HG02970 (cell line): ENCODE measurements around the gene MYD88.

Experiments
- ATAC-seq: cut with Tn5 transposase; IDR thresholded peaks from one replicate; pipeline ENCODE4 v1.9.1; 2021; ENCODE audit warnings: mild to moderate bottlenecking, moderate library complexity, moderate number of reproducible peaks; ENCODE audit not compliant: unreplicated experiment, low FRiP score

The MYD88 gene

GRCh38 chr3:38138349-38139190 lies at the start of gene MYD88:
MYD88 (plus strand) TSS chr3:38138661; CDS start chr3:38138701, 40 bp downstream.
- ATAC-seq = no peak

- ATAC-seq = no peak
These were observed 49.3 kb upstream of the MYD88 start for GRCh38 chr3:38089163-38089562.

GRCh38 chr3:38090453-38090852 lies 48.0 kb upstream of the MYD88 start:
- ATAC-seq = no peak

GRCh38 chr3:38094999-38095398 lies 43.5 kb upstream of the MYD88 start:
- ATAC-seq = no peak

- ATAC-seq = no peak
These were observed 42.6 kb upstream of the MYD88 start for GRCh38 chr3:38095669-38096483.

GRCh38 chr3:38097446-38098375 lies 40.8 kb upstream of the MYD88 start:
- ATAC-seq = no peak

- no peak for ATAC-seq
These were observed 40.1 kb upstream of the MYD88 start for GRCh38 chr3:38098376-38098723.

GRCh38 chr3:38099518-38099917 lies 38.9 kb upstream of the MYD88 start:
- ATAC-seq = no peak

- ATAC-seq = no peak
These were observed 38.0 kb upstream of the MYD88 start for GRCh38 chr3:38100498-38100897.

- no peak for ATAC-seq
These were observed 36.5 kb upstream of the MYD88 start for GRCh38 chr3:38101811-38102443.

- ATAC-seq = no peak
These were observed 36.0 kb upstream of the MYD88 start for GRCh38 chr3:38102444-38102814.

- ATAC-seq = no peak
These were observed 32.9 kb upstream of the MYD88 start for GRCh38 chr3:38105525-38105924.

- no peak for ATAC-seq
These were observed 30.4 kb upstream of the MYD88 start for GRCh38 chr3:38107911-38108648.

GRCh38 chr3:38108649-38109579 lies 29.5 kb upstream of the MYD88 start:
- ATAC-seq = no peak

GRCh38 chr3:38109580-38110313 lies 28.7 kb upstream of the MYD88 start:
- ATAC-seq = no peak

GRCh38 chr3:38110314-38111050 lies 28.0 kb upstream of the MYD88 start:
- no peak for ATAC-seq

GRCh38 chr3:38111201-38111600 lies 27.3 kb upstream of the MYD88 start:
- no peak for ATAC-seq
